ENCODE data around the gene DEDD. TPM values are rescaled to one million over a fixed set of nuclear protein-coding genes. Genes with fewer than 3 reads are reported as not detected.

DEDD gene
- polyA plus RNA-seq, 2 of the 4 experiments (the other 2 are of a cell fraction) = 25.3 to 38.4 TPM

GRCh38 chr1:161106431-161106830 is 26.0 kb downstream of the DEDD start (continued):
- TF ChIP-seq HOXA7 (CRISPR knock-in tag; IDR thresholded peaks at IDR 0.05) = no peak

- 82% methylated on average over 2 of the region's 2 CpGs for WGBS (ENCODE audit: missing lambda C conversion rate)
- CTCF ChIA-PET = interaction anchor here (0.8 to 9.7 kb wide), 7 partner anchors 12 to 111 kb away, joined by 3 to 319 read pairs (median 13); partner anchors contain the start of genes ARHGAP30 and NECTIN4
Observed at GRCh38 chr1:161100556-161100955, 31.9 kb downstream of the DEDD start.

More at GRCh38 chr1:161100556-161100955, 31.9 kb downstream of the DEDD start:
- Histone ChIP-seq H3K9me3 (no peaks in the 10 kb centered on the region), H3K27ac (no peak overlapping the region), H3K4me2 (no peak overlapping the region), H3K4me3 (no peak overlapping the region), H3K4me1 (peaks cover 11% of the 10 kb centered on the region; the same call in 2 of the 3 replicates)
- FAIRE-seq (no peak), ATAC-seq (no peak), DNase-seq (ENCODE audit: low read depth in 1 of 2, low spot score in 1 of 2) (no peak)
- POLR2A ChIA-PET = no interaction called here
- TF ChIP-seq MYC (IDR thresholded peaks at IDR 0.05; ENCODE audit: borderline replicate concordance, low read length) (no peak), REST (IDR thresholded peaks at IDR 0.05) (no peak), ESRRA (IDR thresholded peaks at IDR 0.05; ENCODE audit: borderline replicate concordance, low read length) (no peak), PHF8 (IDR thresholded peaks at IDR 0.05; ENCODE audit: borderline replicate concordance, low read depth) (no peak), HOXB5 (CRISPR knock-in tag; IDR thresholded peaks at IDR 0.05) (no peak), E2F6 (IDR thresholded peaks at IDR 0.05; ENCODE audit: borderline replicate concordance, low read depth) (no peak), RARB (CRISPR knock-in tag; IDR thresholded peaks at IDR 0.05) (no peak), CBX8 (IDR thresholded peaks at IDR 0.05) (no peak), CHD2 (IDR thresholded peaks at IDR 0.05; ENCODE audit: low read length, partially characterized antibody) (no peak), HMGXB4 (CRISPR knock-in tag; IDR thresholded peaks at IDR 0.05; ENCODE audit: borderline replicate concordance) (no peak), ATOH8 (CRISPR knock-in tag; IDR thresholded peaks at IDR 0.05; ENCODE audit: low read depth) (no peak), EHF (CRISPR knock-in tag; IDR thresholded peaks at IDR 0.05) (no peak), FOSL2 (IDR thresholded peaks at IDR 0.05) (no peak), FOSL2 (CRISPR knock-in tag; IDR thresholded peaks at IDR 0.05) (no peak), MAFK (IDR thresholded peaks at IDR 0.05; ENCODE audit: partially characterized antibody) (no peak), HEYL (CRISPR knock-in tag; IDR thresholded peaks at IDR 0.05) (no peak), ELK1 (IDR thresholded peaks at IDR 0.05; ENCODE audit: low read depth, low read length) (no peak), GATA3 (IDR thresholded peaks at IDR 0.05; ENCODE audit: borderline replicate concordance) (no peak), FOSB (CRISPR knock-in tag; IDR thresholded peaks at IDR 0.05) (no peak), BHLHE40 (IDR thresholded peaks at IDR 0.05; ENCODE audit: low read depth, low read length) (no peak)

Data from A549 (cell line).